T-helper 9 cell (primary cell): Measurements from ENCODE around the gene F11R.
"Not testable (repeated sequence)": the region's sequence is repeated elsewhere in the genome, so short reads cannot be mapped to it uniquely, and the experiment has no call there.

Experiments
- DNase-seq: peaks from one replicate; pipeline ENCODE4 v3.0.0-alpha.2; 2020

The F11R gene

DNA sequence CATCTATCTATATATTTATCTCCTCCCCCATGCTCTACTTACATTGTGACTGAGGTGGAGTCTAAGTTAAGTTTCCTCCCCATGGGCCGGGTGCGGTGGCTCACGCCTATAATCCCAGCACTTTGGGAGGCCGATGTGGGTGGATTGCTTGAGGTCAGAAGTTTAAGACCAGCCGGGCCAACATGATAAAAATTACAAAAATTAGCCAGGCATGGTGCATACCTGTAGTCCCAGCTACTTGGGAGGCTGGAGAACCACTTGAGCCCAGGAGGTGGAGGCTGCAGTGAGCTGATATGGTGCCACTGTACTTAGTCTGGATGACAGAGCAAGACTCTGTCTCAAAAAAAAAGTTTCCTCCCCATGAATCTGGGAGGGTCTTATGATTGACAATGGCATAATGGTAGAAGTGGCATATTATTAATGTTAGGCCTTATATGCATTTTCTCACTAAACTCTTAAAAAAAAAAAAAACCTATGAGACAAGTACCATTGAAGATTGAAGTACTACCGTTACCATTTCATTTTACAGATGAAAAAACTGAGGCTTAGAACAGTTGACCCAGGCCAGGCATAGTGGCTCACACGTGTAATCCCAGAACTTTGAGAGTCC lies 11.2 kb downstream of the F11R start:
- no peak for DNase-seq

DNA sequence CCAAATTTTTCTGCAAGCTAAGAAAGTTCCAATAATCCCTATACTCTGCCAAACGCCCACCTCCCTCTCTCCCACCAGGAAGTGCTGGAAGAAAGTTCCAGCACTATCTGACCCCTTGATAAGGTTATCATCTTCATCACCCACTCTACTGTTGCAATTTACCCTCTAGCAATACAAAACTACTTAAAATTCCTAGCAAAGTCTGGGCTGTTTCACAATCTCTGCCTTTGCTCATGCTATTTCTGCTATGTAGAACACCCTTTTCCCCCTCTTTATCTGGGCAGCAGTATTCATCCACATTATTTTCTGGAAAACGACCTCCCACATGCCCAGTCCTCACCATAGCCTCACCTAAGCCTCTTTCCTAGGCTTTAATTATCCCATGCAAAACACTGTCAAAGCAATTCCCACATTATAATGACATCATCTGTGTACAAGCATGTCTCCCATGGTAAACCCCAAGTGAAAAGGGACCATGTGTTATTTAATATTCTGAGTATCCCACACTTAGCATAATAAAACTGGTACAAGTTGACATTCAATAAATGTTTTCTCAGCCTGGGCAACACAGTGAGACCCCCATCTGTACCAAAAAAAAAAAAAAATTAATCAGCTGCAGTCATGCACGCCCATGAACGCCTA lies 12.0 kb downstream of the F11R start:
- DNase-seq, result no peak

DNA sequence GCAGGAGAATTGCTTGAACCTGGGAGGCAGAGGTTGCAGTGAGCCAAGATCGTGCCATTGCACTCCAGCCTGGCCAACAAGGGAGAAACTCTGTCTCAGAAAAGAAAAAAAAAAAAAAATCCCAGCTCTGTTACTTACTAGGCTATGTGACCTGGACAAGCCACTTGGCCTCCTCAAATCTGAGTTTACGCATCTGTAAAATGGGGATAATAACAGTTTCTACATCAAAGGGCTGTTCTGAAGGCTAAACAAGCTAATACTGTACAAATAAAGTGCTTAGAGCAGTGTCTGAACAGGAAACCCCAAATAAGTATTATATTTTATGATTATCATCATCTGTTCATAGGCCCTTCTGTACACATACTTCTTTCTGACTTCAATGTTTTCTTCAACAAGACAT lies 13.6 kb downstream of the F11R start:
- no peak for DNase-seq

DNA sequence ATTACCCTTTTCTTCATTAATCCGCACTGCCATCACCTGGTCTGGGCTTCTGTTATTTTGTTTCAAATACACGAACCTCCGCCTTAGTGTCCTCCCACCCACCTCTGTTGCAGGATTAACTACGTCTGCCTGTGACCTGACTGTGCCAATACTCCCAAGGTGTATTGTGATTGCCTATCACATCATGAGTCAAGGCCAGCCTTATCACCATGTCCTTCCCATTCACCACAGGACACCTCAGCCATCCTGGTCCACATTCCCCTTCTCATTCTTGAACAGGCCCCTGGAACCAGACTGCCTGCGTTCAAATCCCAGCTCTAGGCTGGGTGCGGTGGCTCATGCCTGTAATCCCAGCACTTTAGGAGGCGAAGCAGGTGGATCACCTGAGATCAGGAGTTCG lies 14.4 kb downstream of the F11R start:
- no peak for DNase-seq

DNA sequence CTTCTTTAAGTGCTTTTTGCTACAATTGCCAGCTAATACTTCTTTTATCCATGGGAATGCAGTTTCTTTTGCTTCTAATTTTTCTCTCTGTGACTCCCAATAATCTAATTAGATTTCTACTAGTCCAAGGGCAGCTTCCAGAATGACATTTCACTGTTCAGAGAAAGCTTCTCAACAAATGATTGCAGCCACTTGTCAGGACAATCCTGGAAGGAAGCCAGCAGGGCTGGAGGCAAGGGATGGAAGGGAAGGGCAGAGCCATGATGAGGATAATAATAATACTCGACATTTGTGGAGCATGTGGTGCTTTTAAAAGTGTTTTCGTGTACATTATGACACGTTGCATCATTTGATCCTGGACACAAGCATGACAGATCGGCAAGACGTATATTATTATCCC lies 19.4 kb downstream of the F11R start:
- DNase-seq, result no peak

DNA sequence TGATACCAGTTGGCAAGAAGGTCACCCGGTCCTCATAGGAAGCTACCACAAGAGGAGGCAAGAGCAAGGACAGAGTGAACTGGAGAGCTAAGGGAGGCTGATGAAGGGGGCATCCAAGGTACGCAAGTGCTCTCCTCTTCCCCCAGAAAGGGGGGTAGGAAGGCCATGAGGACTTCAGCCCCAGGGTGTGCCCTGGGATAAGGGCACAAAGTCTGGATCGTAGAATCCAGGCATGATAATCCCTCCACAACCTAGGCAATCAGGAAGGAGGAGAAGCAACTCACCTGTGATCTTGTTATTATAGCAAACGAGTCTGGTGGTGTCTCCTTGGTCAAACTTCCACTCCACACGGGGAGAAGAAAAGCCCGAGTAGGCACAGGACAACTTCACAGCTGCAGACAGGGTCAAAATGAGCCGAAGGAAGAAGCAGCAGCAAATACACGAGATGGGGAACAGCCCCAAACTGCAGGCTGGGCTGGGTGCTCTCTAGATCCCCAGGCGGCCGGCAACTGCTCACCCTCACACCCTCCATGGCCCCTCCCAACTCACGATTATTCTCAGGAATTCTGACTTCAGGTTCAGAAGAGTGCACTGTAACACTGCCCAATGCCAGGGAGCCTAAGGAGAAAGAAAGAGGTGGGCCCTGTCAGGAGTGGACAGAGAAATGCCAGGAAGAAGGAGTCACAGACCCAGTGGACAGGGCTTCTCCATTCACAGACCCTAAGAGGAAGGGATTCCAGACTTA lies 20.0 kb downstream of the F11R start:
- no peak for DNase-seq

DNA sequence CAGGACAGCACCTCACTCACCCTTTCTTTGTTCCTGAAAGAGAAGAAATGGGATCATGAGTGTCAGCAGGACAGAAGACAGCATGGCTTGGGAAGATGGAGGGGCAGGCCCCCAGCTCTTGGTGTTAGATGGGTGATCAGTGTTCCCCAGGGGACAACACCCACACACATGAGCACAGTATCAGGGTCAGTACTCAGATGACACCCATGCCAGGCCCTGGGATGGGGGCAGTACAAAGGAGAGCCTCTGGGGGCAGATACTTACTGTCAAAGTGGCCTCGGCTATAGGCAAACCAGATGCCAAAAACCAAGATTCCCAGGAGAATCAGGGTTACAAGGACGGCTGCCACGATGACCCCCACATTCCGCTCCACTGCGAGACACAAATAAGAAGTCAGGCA lies 21.6 kb downstream of the F11R start:
- no peak for DNase-seq

DNA sequence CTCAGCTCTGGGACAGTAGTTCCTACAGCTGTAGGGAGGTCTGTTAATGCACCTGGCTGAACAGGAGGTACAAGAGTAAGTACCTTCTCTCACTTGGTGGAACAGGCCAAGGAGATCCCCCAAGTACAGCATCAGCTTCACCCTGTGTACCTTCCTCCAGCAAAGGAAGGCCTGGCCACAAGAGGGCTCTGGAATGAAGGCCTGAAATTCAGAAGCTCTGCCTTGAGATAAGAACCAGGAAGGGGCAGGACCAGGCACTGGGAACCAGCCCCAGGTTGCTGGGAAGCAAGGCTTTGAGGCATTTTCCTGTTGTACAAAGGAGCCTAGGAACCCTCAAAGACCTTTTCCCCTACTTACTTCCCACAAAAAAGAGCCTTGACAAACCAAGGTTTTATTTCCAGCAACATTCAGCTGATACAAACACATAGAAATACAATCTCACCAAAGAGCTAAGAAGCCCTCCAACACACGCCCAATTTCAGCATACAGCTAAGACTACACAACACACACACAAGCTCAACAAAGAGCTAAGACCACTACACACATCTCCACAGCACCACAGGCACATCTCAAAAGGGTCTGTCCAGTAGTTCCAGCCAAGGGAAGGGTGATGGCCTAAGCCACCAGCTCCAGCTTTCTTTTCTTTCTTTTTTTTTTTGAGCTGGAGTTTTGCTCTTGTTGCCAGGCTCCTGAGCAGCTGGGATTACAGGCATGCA lies 23.5 kb downstream of the F11R start:
- DNase-seq, result peak; percentile 17

DNA sequence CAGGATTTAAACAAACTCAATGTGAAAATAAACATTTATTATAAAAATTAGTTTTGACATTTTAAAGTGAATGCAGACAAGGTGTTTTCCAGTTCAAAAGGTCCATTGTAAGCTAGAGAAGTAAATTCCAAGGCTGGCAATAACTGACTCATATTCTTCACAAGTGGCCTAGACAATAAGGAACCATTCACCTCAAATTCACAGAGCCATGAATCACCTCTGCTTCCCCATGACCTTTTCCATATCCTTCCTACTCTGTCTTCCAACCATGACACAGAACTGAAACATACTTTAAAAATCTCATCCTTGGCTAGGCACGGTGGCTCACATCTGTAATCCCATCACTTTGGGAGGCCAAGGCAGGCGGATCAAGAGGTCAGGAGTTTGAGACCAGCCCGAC lies 24.8 kb downstream of the F11R start:
- DNase-seq, result no peak

DNA sequence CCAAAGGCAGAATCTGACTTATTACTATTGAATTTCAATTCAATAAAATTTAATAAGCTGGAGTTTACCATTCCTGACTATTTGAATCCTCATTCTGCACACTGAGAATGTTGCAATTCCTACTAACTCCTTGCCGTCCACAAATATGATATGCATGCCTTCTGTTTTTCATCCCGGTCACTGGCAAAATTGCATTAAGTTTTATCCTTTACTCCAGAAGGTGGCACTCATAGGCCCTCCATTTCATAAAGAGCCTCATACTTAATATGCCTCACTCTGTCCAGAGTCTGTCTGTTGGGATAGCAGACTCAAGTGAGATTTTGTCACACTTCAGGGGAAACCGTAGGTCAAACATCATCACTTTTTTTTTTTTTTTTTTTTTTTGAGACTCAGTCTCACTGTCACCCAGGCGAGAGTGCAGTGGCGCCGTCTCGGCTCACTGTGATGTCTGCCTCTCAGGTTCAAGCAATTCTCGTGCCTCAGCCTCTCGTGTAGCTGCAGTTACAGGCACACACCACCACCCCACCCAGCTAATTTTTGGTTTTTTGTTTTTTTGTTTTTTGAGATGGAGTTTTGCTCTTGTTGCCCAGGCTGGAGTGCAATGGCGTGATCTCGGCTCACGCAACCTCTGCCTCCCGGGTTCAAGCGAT lies 27.3 kb downstream of the F11R start:
- DNase-seq, result no peak

DNA sequence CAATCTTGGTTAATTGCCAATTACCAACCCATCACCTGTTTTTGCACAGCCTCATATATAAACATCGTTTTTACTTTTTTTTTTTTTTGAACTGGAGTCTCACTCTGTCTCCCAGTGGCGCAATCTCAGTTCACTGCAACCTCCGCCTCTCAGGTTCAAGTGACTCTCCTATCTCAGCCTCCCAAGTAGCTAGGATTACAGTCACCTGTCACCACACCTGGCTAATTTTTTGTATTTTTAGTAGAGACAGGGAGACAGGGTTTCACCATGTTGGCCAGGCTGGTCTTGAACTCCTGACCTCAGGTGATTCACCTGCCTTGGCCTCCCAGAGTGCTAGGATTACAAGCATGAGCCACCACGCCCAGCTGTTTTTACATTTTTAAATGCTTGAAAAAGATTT lies 28.9 kb downstream of the F11R start:
- not testable (repeated sequence) for DNase-seq

DNA sequence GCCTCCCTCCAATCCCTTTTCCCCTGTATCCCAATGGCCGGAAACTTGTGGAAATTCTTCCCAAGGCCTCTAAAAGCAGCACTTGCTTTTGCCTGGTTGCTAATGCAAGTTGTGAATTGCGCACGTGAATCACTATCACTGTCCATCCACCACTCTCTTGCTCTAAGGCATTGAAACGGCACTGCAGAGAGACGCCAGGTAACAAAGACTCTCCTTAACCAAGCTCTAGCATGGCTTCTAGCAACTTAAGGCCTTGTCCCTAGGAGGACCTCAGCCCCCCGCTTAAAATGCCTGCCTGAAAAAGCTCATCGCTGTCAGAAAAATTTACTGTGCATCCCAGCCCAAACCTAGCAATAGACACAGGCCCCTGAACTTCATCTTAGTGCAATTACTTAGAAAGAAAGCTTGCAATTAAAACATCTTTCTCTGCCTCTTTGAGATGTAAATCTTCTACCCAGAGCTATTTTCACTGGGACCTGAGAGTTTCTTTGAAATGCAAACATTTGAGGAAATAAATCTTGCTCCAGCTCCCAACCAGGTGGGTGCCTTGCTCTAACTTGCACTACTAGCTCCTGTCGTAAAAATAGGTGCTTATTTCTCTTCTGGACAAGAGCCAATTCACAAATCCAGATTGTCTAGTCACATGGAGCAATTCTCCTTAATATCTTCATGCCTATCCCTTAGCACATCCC lies 33.4 kb downstream of the F11R start:
- no peak for DNase-seq

DNA sequence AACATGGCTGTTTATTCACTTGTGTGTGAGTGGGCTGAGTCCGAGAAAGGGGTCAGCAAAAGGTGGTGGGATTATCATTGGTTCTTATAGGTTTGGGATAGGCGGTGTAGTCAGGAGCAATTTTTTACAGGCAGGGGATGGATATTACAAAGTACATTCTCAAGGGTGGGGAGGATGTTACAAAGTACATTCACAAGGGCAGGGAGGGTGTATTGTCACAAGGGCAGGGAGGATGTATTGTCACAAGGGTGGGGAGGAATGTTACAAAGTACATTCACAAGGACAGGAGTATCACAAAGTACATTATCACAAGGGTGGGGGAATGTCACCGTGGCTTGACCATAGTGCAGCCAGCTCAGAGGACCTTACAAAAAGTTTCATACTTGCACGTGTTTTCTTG lies 35.2 kb downstream of the F11R start:
- no peak for DNase-seq

DNA sequence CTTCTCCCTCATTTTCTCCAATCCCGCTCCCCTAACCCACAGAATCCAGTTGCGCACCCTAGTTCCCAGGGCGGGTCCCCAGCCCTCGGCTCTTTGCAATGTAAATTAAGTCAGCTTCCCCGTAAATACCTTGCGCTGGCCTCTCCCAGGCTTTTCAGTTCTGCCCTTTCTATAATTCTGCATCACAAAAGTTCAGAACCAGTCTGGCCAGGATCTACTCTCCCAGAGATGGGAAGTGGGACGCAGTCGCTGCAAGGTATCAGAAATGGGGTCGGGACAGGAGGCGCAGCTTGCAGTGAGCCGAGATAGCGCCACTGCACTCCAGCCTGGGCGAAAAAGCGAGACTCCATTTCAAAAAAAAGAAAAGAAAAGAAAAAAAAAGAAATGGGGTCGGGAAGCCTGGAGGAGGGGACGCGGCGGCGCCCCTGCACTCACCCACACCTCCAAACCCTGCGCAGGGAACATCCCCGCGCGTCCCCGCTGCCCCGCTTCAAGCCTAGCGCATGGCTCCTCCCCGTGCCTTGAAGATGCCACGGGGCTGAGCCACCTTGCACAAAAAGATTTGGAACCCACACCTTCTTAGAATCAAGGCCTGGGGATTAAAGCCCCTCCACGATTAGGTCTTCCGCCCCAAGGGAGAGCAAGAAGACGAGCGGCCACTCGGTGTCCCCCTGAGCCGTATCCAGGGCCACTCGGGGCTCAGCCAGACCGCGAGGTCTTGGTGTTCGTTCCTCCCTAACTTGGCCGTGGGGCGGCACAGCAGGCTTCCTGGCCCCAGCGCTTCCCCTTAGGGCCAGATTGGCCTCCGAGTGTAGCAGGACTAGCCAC lies 39.2 kb downstream of the F11R start:
- no peak for DNase-seq

DNA sequence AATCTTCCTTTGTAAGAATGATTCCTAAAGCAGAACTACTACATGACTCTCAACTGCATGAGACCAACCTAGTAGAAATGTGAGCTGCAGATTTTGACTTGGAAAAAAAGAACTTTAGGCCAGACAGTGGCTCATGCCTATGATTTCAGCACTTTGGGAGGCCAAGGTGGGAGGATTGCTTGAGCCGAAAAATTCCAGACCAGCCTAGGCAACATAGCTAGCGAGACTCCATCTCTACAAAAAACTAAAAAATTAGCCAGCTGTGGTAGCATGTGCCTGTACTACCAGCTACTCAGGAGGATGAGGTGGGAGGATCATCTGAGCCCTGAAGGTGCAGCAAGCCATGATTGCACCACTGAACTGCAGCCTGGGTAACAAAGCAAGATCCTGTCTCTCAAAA lies 41.7 kb downstream of the F11R start:
- DNase-seq, result no peak

DNA sequence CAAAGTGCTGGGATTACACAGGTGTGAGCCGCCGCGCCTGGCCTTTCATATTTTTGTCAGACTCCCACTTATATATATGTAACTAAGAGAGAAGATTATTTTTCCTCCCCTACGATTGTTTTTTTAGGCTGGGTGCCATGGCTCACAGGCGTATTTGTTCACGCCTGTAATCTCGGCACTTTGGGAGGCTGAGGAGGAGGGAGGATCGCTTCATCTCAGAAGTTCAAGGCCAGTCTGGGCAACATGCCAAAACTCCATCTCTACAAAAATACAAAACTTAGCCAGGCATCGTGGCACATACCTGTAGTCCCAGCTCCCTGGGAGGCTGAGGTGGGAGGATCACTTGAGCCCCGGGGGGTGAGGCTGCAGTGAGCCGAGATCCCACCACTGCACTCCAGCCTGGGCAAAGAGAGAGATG lies 42.4 kb downstream of the F11R start:
- DNase-seq, result no peak

DNA sequence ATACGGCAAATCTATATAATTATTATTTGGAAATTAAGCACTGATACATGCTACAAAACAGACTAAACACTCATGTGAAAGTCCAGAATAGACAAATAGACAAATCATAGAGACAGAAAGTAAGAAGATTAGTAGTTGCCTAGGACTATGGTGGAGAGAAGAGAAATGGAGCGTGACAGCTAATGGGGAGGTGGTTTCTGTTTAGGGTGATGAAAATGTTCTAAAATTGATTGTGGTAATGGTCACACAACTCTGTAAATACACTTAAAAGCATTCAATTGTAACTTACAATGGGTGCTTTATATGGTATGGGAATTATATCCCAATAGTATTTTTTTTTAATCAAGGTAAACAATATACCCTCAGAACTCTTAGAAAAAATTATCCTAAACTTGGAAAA lies 45.9 kb downstream of the F11R start:
- no peak for DNase-seq

DNA sequence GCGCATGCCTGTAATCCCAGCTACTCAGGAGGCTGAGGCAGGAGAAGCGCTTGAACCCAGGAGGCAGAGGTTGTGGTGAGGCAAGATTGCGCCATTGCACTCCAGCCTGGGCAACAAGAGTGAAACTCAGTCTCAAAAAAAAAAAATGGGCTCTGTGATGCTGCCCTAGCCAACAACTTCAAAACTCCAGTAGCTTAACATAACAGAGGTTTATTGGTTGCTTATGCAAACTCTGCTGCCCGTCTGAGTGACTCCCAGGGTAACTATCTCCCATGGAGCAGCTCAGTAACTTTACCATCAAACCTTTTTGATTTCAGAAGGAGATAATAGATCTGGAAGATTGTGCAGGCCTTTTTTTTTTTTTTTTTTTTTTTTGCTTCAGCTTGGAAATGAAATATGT lies 47.5 kb downstream of the F11R start:
- DNase-seq, result no peak

DNA sequence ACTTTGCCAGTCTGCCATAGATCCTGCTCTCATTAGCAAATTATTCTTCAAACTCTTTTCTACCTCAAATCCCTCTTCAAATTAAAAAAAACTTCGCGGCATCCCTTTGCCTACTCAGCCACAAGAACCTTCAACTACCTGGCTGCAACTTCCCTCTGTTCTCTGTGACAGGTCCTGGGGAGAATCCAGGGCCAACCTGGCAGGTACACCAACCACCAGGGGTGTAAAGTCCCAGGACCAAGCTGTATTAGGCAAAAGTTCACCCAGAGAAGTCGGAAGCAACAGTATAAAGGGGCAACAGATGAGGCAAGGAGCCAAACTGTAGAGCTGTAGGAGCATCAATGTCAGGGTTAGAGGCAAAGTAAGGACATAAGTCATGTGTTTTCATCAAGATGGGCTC lies 48.0 kb downstream of the F11R start:
- no peak for DNase-seq

DNA sequence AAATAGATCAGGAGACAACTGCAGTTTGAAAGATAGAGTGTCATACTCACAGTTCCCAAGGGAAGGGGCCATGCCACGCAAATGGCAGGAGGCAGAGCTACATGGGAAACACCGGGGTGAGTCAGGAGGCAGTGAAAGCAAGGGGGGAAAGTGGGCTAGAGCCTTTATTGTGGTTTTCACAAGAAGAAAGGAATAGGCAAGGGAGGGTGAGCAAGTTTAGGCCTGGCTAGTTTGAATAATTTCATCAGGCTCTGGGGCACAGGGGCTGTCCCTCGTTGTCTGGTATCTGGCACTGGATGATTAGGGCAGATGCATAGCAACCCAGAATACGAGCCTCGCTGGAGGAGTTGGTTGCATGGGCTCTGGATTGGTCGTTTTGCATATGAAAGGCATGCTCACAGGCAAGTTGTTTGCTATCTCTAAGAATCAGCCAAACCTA lies 49.3 kb downstream of the F11R start:
- DNase-seq, result no peak

DNA sequence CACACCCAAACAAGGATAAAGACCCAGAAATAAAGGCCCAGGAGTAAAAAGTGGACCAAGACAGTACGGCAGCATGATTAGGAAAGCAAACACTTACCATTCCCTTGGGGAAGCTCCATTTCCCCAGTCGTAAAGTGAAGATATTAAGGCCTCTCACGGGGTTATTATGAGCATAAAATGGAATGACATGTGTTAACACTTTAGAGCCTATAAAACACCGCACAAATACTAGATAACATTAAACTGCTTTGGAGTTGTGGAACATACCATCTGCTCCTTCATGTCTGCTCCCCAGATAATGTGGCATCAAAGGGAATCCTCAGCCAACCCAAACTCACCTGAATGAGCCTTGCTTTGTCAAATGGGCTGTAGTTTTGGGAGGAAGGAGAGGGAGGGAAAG lies 57.4 kb downstream of the F11R start:
- no peak for DNase-seq

DNA sequence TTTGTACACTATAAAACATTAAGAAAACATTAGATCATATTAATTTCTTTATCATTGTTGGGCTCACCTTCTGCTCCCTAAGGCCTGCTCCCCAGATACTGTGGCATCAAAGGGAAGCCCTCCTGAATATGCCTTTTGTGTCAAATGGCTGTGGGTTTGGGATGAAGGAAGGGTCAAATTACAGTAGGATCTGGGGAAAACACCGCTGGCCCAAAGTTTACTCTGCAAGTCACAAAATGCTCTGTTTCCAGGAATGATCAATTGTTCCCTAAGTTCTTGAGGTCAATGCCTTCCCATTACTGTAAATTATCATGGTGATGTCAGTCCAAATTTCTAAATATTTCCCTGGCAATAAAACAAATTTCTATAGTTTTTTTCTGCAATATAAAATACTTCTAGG lies 59.5 kb downstream of the F11R start:
- no peak for DNase-seq
